Measurements from ENCODE around the gene TMEM63C.

DNA sequence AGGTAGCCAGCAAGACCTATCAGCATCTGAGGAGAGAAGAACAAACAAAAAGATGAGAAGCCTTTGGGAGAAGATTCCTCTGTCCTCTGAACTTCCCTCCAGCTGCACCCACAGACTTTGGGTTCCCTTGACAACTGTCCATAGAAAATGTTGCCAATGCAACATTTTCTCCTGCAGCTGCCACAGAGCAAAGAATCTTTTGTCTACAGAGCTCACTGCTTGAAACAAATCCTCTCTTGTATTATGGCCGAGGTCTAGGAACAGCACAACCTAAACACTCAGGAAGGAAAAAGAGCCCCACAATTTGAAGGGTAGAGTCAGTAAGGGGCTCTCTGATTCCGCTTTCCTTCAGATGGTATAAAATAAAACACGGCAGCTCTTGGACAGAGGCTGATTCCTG lies 124.8 kb downstream of the TMEM63C start:
- TF ChIP-seq, protein P1, sequence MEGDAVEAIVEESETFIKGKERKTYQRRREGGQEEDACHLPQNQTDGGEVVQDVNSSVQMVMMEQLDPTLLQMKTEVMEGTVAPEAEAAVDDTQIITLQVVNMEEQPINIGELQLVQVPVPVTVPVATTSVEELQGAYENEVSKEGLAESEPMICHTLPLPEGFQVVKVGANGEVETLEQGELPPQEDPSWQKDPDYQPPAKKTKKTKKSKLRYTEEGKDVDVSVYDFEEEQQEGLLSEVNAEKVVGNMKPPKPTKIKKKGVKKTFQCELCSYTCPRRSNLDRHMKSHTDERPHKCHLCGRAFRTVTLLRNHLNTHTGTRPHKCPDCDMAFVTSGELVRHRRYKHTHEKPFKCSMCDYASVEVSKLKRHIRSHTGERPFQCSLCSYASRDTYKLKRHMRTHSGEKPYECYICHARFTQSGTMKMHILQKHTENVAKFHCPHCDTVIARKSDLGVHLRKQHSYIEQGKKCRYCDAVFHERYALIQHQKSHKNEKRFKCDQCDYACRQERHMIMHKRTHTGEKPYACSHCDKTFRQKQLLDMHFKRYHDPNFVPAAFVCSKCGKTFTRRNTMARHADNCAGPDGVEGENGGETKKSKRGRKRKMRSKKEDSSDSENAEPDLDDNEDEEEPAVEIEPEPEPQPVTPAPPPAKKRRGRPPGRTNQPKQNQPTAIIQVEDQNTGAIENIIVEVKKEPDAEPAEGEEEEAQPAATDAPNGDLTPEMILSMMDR (conservative IDR thresholded peaks at IDR 0.05; ENCODE audit: low read depth, low read length): no peak
- no peak for TF ChIP-seq EZH2 (IDR thresholded peaks at IDR 0.05; ENCODE audit: borderline replicate concordance, low read depth, low read length, poor library complexity, severe bottlenecking)

Measured in A673 (cell line).